Lower leg skin (tissue), 4 donors: ENCODE data around the gene KLHL10. TPM values are rescaled to one million over a fixed set of nuclear protein-coding genes. Genes with fewer than 3 reads are reported as not detected.

Source experiments
- DNase-seq, 2 donors: peaks; one replicate each; pipeline ENCODE4 v3.0.0-alpha.2; 2019; ENCODE audit warnings: low spot score in 2 of 2
- H3K4me3 ChIP-seq: fragments of 200-600 bp; sonication (generic); 2 replicates; pipeline ENCODE4 v1.5.1; 2017; ENCODE audit warnings: mild to moderate bottlenecking, low read depth; ENCODE audit not compliant: poor library complexity, severe bottlenecking
- CTCF ChIP-seq, 3 donors: fragments of 450-650 bp; IDR thresholded peaks; one replicate each; pipeline ENCODE4 v1.5.1; 2016; ENCODE audit warnings: antibody characterized with exemption in 3 of 3, mild to moderate bottlenecking in 3 of 3, moderate library complexity in 2 of 3
- POLR2A ChIP-seq, 2 donors: fragments of 450-650 bp; IDR thresholded peaks; one replicate each; pipeline ENCODE4 v1.6.1; 2016 to 2017; ENCODE audit warnings: antibody characterized with exemption in 2 of 2, mild to moderate bottlenecking in 1 of 2, moderate library complexity in 1 of 2
- WGBS, 2 donors: methylation state at CpG; one replicate each; pipeline ENCODE4 v1.1.5; 2018; 5-methylcytosine and 5-hydroxymethylcytosine counted together
- intact Hi-C: fragments of 100-400 bp; cut with DNase I; formaldehyde crosslinking; loops from one replicate; pipeline ENCODE4 v1.15.0; 2023; ENCODE audit warnings: low total_unique reads
- total RNA-seq, 4 donors: library from RNA; depleted of rRNA; stranded (reverse); fragments of >200 nt; gene quantifications; one replicate each; pipeline ENCODE4 v1.1.0, GENCODE V29; 2016

KLHL10 gene
- total RNA-seq, 4 donors from 2014 or later: not detected

GRCh38 chr17:41806685-41807445 is 30.8 kb upstream of the KLHL10 start:
- no peak overlapping the region for H3K4me3 ChIP-seq
- TF ChIP-seq CTCF (IDR thresholded peaks at IDR 0.05) (no peak), POLR2A (IDR thresholded peaks at IDR 0.05) (no peak)
- intact Hi-C loops: no loop called here
- 87% methylated on average over 8 of the region's 8 CpGs for WGBS, 2 donors
- DNase-seq: no peak

GRCh38 chr17:41810659-41811548 is 26.7 kb upstream of the KLHL10 start:
- intact Hi-C loops: no loop called here
- no peak for TF ChIP-seq POLR2A (IDR thresholded peaks at IDR 0.05)
- TF ChIP-seq CTCF (IDR thresholded peaks at IDR 0.05): no peak
- no peak for DNase-seq
- H3K4me3 ChIP-seq: peak overlapping the region; percentile 52
- WGBS, 2 donors: 26 to 50% methylated on average over 28 to 47 of the region's 58 CpGs

GRCh38 chr17:41811549-41812380 is 25.9 kb upstream of the KLHL10 start, which contains the start of gene P3H4:
Gene P3H4, minus strand, starts transcription at chr17:41811949. Its CDS starts 34 bp downstream, at chr17:41811915.
- WGBS, 2 donors: 0 to 1% methylated on average over 15 to 47 of the region's 96 CpGs
- peak within 1 kb of the TSS; percentile 52 for H3K4me3 ChIP-seq
- DNase-seq: peak; percentile 62 to 95
- intact Hi-C loops: no loop called here
- TF ChIP-seq POLR2A (IDR thresholded peaks at IDR 0.05): no peak
- TF ChIP-seq CTCF (IDR thresholded peaks at IDR 0.05): peak in 1 of 3 donors; percentile 49

GRCh38 chr17:41812381-41813151 is 25.1 kb upstream of the KLHL10 start, which contains the start of gene FKBP10:
Gene FKBP10, plus strand, starts transcription at chr17:41813004. Its CDS starts 31 bp downstream, at chr17:41813035.
- peak in 1 of 2 donors; percentile 91 for DNase-seq
- intact Hi-C loops: no loop called here
- TF ChIP-seq CTCF (IDR thresholded peaks at IDR 0.05) (no peak), POLR2A (IDR thresholded peaks at IDR 0.05) (no peak)
- WGBS, 2 donors: 9 to 10% methylated on average over 29 to 35 of the region's 35 CpGs
- H3K4me3 ChIP-seq: peak within 1 kb of the TSS; percentile 52
